ENCODE data around the gene ANKRD34A. TPM values are rescaled to one million over a fixed set of nuclear protein-coding genes. Genes with fewer than 3 reads are reported as not detected.
A peak's percentile ranks its signal among the peaks of the same experiment; 100 is the strongest.
"Not testable (repeated sequence)": the region's sequence is repeated elsewhere in the genome, so short reads cannot be mapped to it uniquely, and the experiment has no call there.

The ANKRD34A gene
- polyA plus RNA-seq, 3 donors = 0.37 to 0.51 (median 0.37) TPM

- no peak for DNase-seq (ENCODE audit: low read depth in 3 of 3, low spot score in 2 of 3)
Measured at GRCh38 chr1:145949219-145949618, 15.2 kb downstream of the ANKRD34A start.

- no peak for DNase-seq (ENCODE audit: low read depth in 3 of 3, low spot score in 2 of 3)
Measured at GRCh38 chr1:145947551-145947950, 16.8 kb downstream of the ANKRD34A start.

GRCh38 chr1:145946477-145946986 is 17.8 kb downstream of the ANKRD34A start:
- DNase-seq (ENCODE audit: low read depth in 3 of 3, low spot score in 2 of 3) = no peak

- no peak for DNase-seq (ENCODE audit: low read depth in 3 of 3, low spot score in 2 of 3)
Measured at GRCh38 chr1:145944532-145944931, 19.8 kb downstream of the ANKRD34A start.

- DNase-seq (ENCODE audit: low read depth in 3 of 3, low spot score in 2 of 3) = no peak
Measured at GRCh38 chr1:145942871-145943270, 21.5 kb downstream of the ANKRD34A start.

GRCh38 chr1:145942405-145942804 is 22.0 kb downstream of the ANKRD34A start:
- no peak for DNase-seq (ENCODE audit: low read depth in 3 of 3, low spot score in 2 of 3)

GRCh38 chr1:145937436-145937835 is 26.9 kb downstream of the ANKRD34A start:
- no peak for DNase-seq (ENCODE audit: low read depth in 3 of 3, low spot score in 2 of 3)

- no peak for DNase-seq (ENCODE audit: low read depth in 3 of 3, low spot score in 2 of 3)
Measured at GRCh38 chr1:145936247-145936646, 28.1 kb downstream of the ANKRD34A start.

- DNase-seq (ENCODE audit: low read depth in 3 of 3, low spot score in 2 of 3) = no peak
Measured at GRCh38 chr1:145935708-145936107, 28.7 kb downstream of the ANKRD34A start.

- DNase-seq (ENCODE audit: low read depth in 3 of 3, low spot score in 2 of 3) = not testable (repeated sequence)
Measured at GRCh38 chr1:145932522-145933009, 31.8 kb downstream of the ANKRD34A start.

- no peak for DNase-seq (ENCODE audit: low read depth in 3 of 3, low spot score in 2 of 3)
Measured at GRCh38 chr1:145927916-145928643, 36.3 kb downstream of the ANKRD34A start.

- DNase-seq (ENCODE audit: low read depth in 3 of 3, low spot score in 2 of 3) = peak; percentile 94 to 99 (median 97)
Measured at GRCh38 chr1:145927063-145927886, 37.1 kb downstream of the ANKRD34A start, which contains the start of gene RBM8A. Gene RBM8A (minus strand): TSS chr1:145927484. CDS start chr1:145927426, 58 bp downstream.

- DNase-seq (ENCODE audit: low read depth in 3 of 3, low spot score in 2 of 3) = no peak
Measured at GRCh38 chr1:145926686-145927062, 37.7 kb downstream of the ANKRD34A start.

- DNase-seq (ENCODE audit: low read depth in 3 of 3, low spot score in 2 of 3) = no peak
Measured at GRCh38 chr1:145922266-145922665, 42.1 kb downstream of the ANKRD34A start.

- DNase-seq (ENCODE audit: low read depth in 3 of 3, low spot score in 2 of 3) = not testable (repeated sequence)
Measured at GRCh38 chr1:145920297-145920696, 44.1 kb downstream of the ANKRD34A start.

GRCh38 chr1:145918992-145919939 is 45.1 kb downstream of the ANKRD34A start:
- no peak for DNase-seq (ENCODE audit: low read depth in 3 of 3, low spot score in 2 of 3)

GRCh38 chr1:145918144-145918991 is 46.0 kb downstream of the ANKRD34A start, which contains the start of gene PEX11B:
Gene PEX11B (minus strand): TSS chr1:145918717. CDS start chr1:145918688, 29 bp downstream.
- DNase-seq (ENCODE audit: low read depth in 3 of 3, low spot score in 2 of 3) = peak; percentile 87 to 93 (median 89)

- no peak for DNase-seq (ENCODE audit: low read depth in 3 of 3, low spot score in 2 of 3)
Measured at GRCh38 chr1:145917595-145917994, 46.8 kb downstream of the ANKRD34A start.

- no peak for DNase-seq (ENCODE audit: low read depth in 3 of 3, low spot score in 2 of 3)
Measured at GRCh38 chr1:145916745-145917144, 47.6 kb downstream of the ANKRD34A start.

Measured in right renal cortex interstitium (tissue), 3 donors.